Activated naive CD4-positive, alpha-beta T cell treated with anti-CD3 and anti-CD28 coated beads, Interleukin-2, amount 10 ng/mL, durations not matched to agents 7 days and 5 days (primary cell): ENCODE results near the gene SPA17.

ENCODE experiments used
- CTCF ChIA-PET: fragments of 350-600 bp; sonication (Branson Sonifier 250); formaldehyde crosslinking; loops from one replicate; lab custom pipeline; 2021; ENCODE audit warnings: antibody characterized with exemption; lab: Charles Lee
- DNase-seq: peaks from one replicate; pipeline ENCODE4 v3.0.0-alpha.2; 2020
- H3K27ac Mint-ChIP-seq: one replicate; pipeline ENCODE4 v1.8.0; 2021; ENCODE audit warnings: mild to moderate bottlenecking, moderate library complexity, mixed read lengths
- H3K27me3 Mint-ChIP-seq: one replicate; pipeline ENCODE4 v1.8.0; 2021; ENCODE audit warnings: mild to moderate bottlenecking, mixed read lengths
- H3K36me3 Mint-ChIP-seq: one replicate; pipeline ENCODE4 v1.8.0; 2021; ENCODE audit warnings: mixed read lengths
- H3K4me1 Mint-ChIP-seq: one replicate; pipeline ENCODE4 v1.8.0; 2021; ENCODE audit warnings: mixed read lengths
- H3K4me3 Mint-ChIP-seq: one replicate; pipeline ENCODE4 v1.8.0; 2021; ENCODE audit warnings: mild to moderate bottlenecking, moderate library complexity, mixed read lengths
- H3K9me3 Mint-ChIP-seq: one replicate; pipeline ENCODE4 v1.8.0; 2021; ENCODE audit warnings: mixed read lengths

SPA17 gene

GRCh38 chr11:124673333-124674167, at the start of gene SPA17, which contains the start of gene SIAE:
Gene SPA17, plus strand, starts transcription at chr11:124673904. Its CDS starts 1,361 bp downstream, at chr11:124675265.
Gene SIAE, minus strand, starts transcription at chr11:124673739. Its CDS starts 31 bp downstream, at chr11:124673708.
- Mint-ChIP-seq H3K4me3 (peak within 1 kb of the TSS; percentile 86), H3K27ac (peak within 1 kb of the TSS; percentile 85), H3K4me1 (peaks cover 38% of the 10 kb centered on the region), H3K9me3 (no peaks in the 10 kb centered on the region), H3K36me3 (peaks cover 6% of the 10 kb centered on the region), H3K27me3 (peaks cover 5% of the 10 kb centered on the region)
- CTCF ChIA-PET, result interaction anchor here (0.9 to 6.5 kb wide), 7 partner anchors 65 to 163 kb away, joined by 3 to 95 read pairs (median 6); partner anchors contain the start of genes ESAM and MSANTD2
- DNase-seq, result peak; percentile 93

- no peak for DNase-seq
- CTCF ChIA-PET, result interaction anchor here (0.6 to 1.4 kb wide), 3 partner anchors 11 to 251 kb away, joined by 3 to 5 read pairs (median 4); no protein-coding TSS in a partner anchor
- Mint-ChIP-seq H3K27ac (no peak overlapping the region), H3K4me1 (peaks cover 16% of the 10 kb centered on the region), H3K4me3 (no peak overlapping the region), H3K9me3 (no peaks in the 10 kb centered on the region), H3K27me3 (peaks cover 6% of the 10 kb centered on the region), H3K36me3 (peaks cover 36% of the 10 kb centered on the region)
These were observed 48.1 kb upstream of the SPA17 start for GRCh38 chr11:124625504-124626168.

GRCh38 chr11:124627546-124627945, 46.2 kb upstream of the SPA17 start:
- no peak for DNase-seq
- peaks cover 49% of the 10 kb centered on the region for H3K36me3 Mint-ChIP-seq
- H3K9me3 Mint-ChIP-seq, result no peaks in the 10 kb centered on the region
- H3K4me3 Mint-ChIP-seq, result no peak overlapping the region
- H3K27me3 Mint-ChIP-seq, result peaks cover 3% of the 10 kb centered on the region
- peaks cover 16% of the 10 kb centered on the region for H3K4me1 Mint-ChIP-seq
- no peak overlapping the region for H3K27ac Mint-ChIP-seq
- CTCF ChIA-PET, result interaction anchor here (1.5 kb wide), 1 partner anchor 15 kb away, joined by 3 read pairs; no protein-coding TSS in a partner anchor

DNA sequence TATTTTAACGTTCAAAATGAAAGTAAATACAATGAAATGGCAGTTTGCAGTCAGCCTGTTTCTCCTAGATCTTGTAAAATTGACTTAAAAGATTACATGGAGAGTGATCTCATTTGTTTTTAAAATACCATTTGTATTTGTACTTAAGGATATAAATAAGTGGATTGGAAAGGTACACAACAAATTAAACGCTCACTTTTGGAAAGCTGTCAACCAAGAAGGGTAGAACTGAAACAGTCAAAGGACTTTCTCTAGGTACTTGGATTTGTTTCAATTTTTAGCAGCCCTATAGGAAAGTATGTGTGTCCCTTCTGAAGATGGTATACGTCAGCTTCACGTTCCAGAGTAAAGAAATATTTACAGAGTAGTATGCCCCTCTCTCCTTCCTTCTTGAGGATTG, 43.7 kb upstream of the SPA17 start:
- H3K36me3 Mint-ChIP-seq, result peaks cover 58% of the 10 kb centered on the region
- DNase-seq, result no peak
- H3K4me1 Mint-ChIP-seq, result peaks cover under 1% of the 10 kb centered on the region
- H3K4me3 Mint-ChIP-seq, result no peak overlapping the region
- no peaks in the 10 kb centered on the region for H3K9me3 Mint-ChIP-seq
- H3K27ac Mint-ChIP-seq, result no peak overlapping the region
- CTCF ChIA-PET, result interaction anchor here (1.5 to 1.6 kb wide), 2 partner anchors 12 to 14 kb away, joined by 4 to 5 read pairs; no protein-coding TSS in a partner anchor
- no peaks in the 10 kb centered on the region for H3K27me3 Mint-ChIP-seq

- H3K36me3 Mint-ChIP-seq, result peaks cover 56% of the 10 kb centered on the region
- no peak overlapping the region for H3K27ac Mint-ChIP-seq
- CTCF ChIA-PET, result interaction anchor here (1.0 to 1.7 kb wide), 4 partner anchors 9 to 243 kb away, joined by 3 to 6 read pairs (median 4); no protein-coding TSS in a partner anchor
- DNase-seq, result no peak
- no peaks in the 10 kb centered on the region for H3K4me1 Mint-ChIP-seq
- H3K27me3 Mint-ChIP-seq, result no peaks in the 10 kb centered on the region
- no peak overlapping the region for H3K4me3 Mint-ChIP-seq
- no peaks in the 10 kb centered on the region for H3K9me3 Mint-ChIP-seq
These were observed 40.3 kb upstream of the SPA17 start for GRCh38 chr11:124633355-124633754.

DNA sequence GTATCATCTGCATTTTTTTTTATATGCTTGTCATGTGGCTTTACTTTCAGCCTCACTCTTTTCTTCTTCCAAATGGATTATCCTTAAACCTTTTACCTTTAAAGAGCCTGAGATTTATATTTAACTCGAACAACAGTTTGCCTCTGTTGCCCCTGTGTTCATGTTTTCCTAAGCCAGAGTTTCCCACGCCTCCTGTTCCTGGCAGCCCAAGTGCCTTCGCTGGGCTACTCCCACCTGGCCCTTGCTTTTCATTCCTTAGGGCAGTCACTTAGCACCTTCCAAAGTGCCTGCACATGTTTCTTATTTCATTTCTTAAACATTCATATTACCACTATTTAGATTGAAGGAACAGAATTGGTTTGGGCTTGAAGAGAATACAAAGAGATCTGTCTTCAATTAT, 37.8 kb upstream of the SPA17 start:
- no peaks in the 10 kb centered on the region for H3K27me3 Mint-ChIP-seq
- peaks cover 46% of the 10 kb centered on the region for H3K36me3 Mint-ChIP-seq
- H3K9me3 Mint-ChIP-seq, result no peaks in the 10 kb centered on the region
- H3K27ac Mint-ChIP-seq, result no peak overlapping the region
- no peak overlapping the region for H3K4me3 Mint-ChIP-seq
- H3K4me1 Mint-ChIP-seq, result no peaks in the 10 kb centered on the region
- CTCF ChIA-PET, result no interaction called here
- DNase-seq, result no peak

GRCh38 chr11:124638500-124638899, 35.2 kb upstream of the SPA17 start:
- Mint-ChIP-seq H3K4me3 (no peak overlapping the region), H3K36me3 (peaks cover 30% of the 10 kb centered on the region), H3K9me3 (no peaks in the 10 kb centered on the region), H3K27ac (peak overlapping the region; percentile 5), H3K4me1 (no peaks in the 10 kb centered on the region), H3K27me3 (no peaks in the 10 kb centered on the region)
- no peak for DNase-seq
- CTCF ChIA-PET, result interaction anchor here (0.6 to 1.6 kb wide), 3 partner anchors 10 to 1829 kb away, joined by 3 read pairs; no protein-coding TSS in a partner anchor

- no peaks in the 10 kb centered on the region for H3K27me3 Mint-ChIP-seq
- CTCF ChIA-PET, result interaction anchor here (1.1 to 1.2 kb wide), 2 partner anchors 107 to 228 kb away, joined by 3 read pairs; no protein-coding TSS in a partner anchor
- H3K4me1 Mint-ChIP-seq, result no peaks in the 10 kb centered on the region
- no peak overlapping the region for H3K27ac Mint-ChIP-seq
- H3K4me3 Mint-ChIP-seq, result no peak overlapping the region
- DNase-seq, result no peak
- no peaks in the 10 kb centered on the region for H3K9me3 Mint-ChIP-seq
- H3K36me3 Mint-ChIP-seq, result peaks cover 25% of the 10 kb centered on the region
These were observed 34.5 kb upstream of the SPA17 start for GRCh38 chr11:124639186-124639585.

GRCh38 chr11:124640666-124641065, 33.0 kb upstream of the SPA17 start:
- no peaks in the 10 kb centered on the region for H3K27me3 Mint-ChIP-seq
- H3K36me3 Mint-ChIP-seq, result peaks cover 20% of the 10 kb centered on the region
- H3K27ac Mint-ChIP-seq, result no peak overlapping the region
- CTCF ChIA-PET, result interaction anchor here (0.8 to 1.2 kb wide), 2 partner anchors 9 to 201 kb away, joined by 3 read pairs; no protein-coding TSS in a partner anchor
- no peak for DNase-seq
- no peaks in the 10 kb centered on the region for H3K4me1 Mint-ChIP-seq
- no peaks in the 10 kb centered on the region for H3K9me3 Mint-ChIP-seq
- H3K4me3 Mint-ChIP-seq, result no peak overlapping the region

DNA sequence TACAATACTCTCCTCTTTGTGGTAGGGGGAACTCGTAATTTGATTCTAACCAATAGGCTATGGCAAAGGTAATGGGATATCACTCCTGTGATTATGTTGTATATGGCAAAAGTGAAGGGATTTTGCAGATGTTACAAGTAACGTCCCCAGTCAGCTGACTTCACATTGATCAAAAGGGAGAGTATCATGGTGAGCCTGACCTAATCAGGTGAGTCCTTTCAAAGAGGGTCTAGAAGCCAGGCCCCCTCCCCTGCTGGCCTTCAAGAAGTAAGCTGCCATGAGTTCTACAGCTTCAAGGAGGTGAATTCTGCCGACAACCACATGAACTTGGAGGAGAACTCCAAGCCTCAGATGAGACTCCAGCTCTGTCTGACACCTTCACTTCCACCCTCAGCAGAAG, 31.1 kb upstream of the SPA17 start:
- no peak for DNase-seq
- H3K9me3 Mint-ChIP-seq, result no peaks in the 10 kb centered on the region
- H3K36me3 Mint-ChIP-seq, result peaks cover 7% of the 10 kb centered on the region
- no peaks in the 10 kb centered on the region for H3K27me3 Mint-ChIP-seq
- no peak overlapping the region for H3K4me3 Mint-ChIP-seq
- CTCF ChIA-PET, result interaction anchor here (0.7 to 4.6 kb wide), 7 partner anchors 15 to 195 kb away, joined by 3 to 33 read pairs (median 3); no protein-coding TSS in a partner anchor
- H3K4me1 Mint-ChIP-seq, result no peaks in the 10 kb centered on the region
- no peak overlapping the region for H3K27ac Mint-ChIP-seq

- no peak for DNase-seq
- Mint-ChIP-seq H3K36me3 (peaks cover 7% of the 10 kb centered on the region), H3K27me3 (no peaks in the 10 kb centered on the region), H3K27ac (no peak overlapping the region), H3K9me3 (no peaks in the 10 kb centered on the region), H3K4me1 (no peaks in the 10 kb centered on the region), H3K4me3 (no peak overlapping the region)
- CTCF ChIA-PET, result interaction anchor here (0.7 to 4.6 kb wide), 9 partner anchors 15 to 194 kb away, joined by 3 to 33 read pairs (median 4); partner anchors contain the start of genes ESAM and TBRG1
These were observed 30.6 kb upstream of the SPA17 start for GRCh38 chr11:124643042-124643604.

- DNase-seq, result no peak
- H3K27me3 Mint-ChIP-seq, result no peaks in the 10 kb centered on the region
- H3K9me3 Mint-ChIP-seq, result no peaks in the 10 kb centered on the region
- peaks cover 1% of the 10 kb centered on the region for H3K36me3 Mint-ChIP-seq
- H3K4me3 Mint-ChIP-seq, result no peak overlapping the region
- H3K27ac Mint-ChIP-seq, result no peak overlapping the region
- H3K4me1 Mint-ChIP-seq, result no peaks in the 10 kb centered on the region
- CTCF ChIA-PET, result interaction anchor here (0.6 to 4.6 kb wide), 14 partner anchors 10 to 222 kb away, joined by 3 to 33 read pairs (median 4); partner anchors contain the start of genes ESAM and TBRG1
These were observed 29.9 kb upstream of the SPA17 start for GRCh38 chr11:124643605-124644425.
